Keratinocyte (primary cell): Measurements from ENCODE around the gene TMEM131. TPM values are rescaled to one million over a fixed set of nuclear protein-coding genes. Genes with fewer than 3 reads are reported as not detected.

Experiments used
- DNase-seq: peaks from one replicate; pipeline ENCODE4 v3.0.0-alpha.2; 2011; ENCODE audit warnings: low read depth, missing footprints, low spot score
- FAIRE-seq: peaks from 2 replicates; lab custom pipeline; 2011; peaks lifted over from hg19 to GRCh38; lab: Jason Lieb, UNC
- H2AFZ ChIP-seq: 2 replicates; pipeline ENCODE4 v1.6.0; 2012; ENCODE audit warnings: low read length, control low read depth, inconsistent platforms; ENCODE audit not compliant: control insufficient read depth
- H3K27ac ChIP-seq: 2 replicates; pipeline ENCODE4 v1.5.1; 2011; ENCODE audit warnings: low read length; ENCODE audit not compliant: control insufficient read depth, insufficient read depth
- H3K27me3 ChIP-seq: 3 replicates; pipeline ENCODE4 v1.6.0; 2011; ENCODE audit warnings: low read length; ENCODE audit not compliant: control insufficient read depth, insufficient read depth; ENCODE audit errors: extremely low read depth
- H3K36me3 ChIP-seq, 2 experiments: 2 replicates in 1 of 2; 3 replicates in 1 of 2; pipeline ENCODE4 v1.5.1; 2011; ENCODE audit warnings: low read length in 2 of 2, mild to moderate bottlenecking in 1 of 2; ENCODE audit not compliant: control insufficient read depth in 2 of 2, insufficient read depth in 2 of 2; ENCODE audit errors: extremely low read depth in 1 of 2
- H3K4me1 ChIP-seq: 3 replicates; pipeline ENCODE4 v1.5.1; 2011; ENCODE audit warnings: low read length; ENCODE audit not compliant: control insufficient read depth, insufficient read depth; ENCODE audit errors: extremely low read depth
- H3K4me2 ChIP-seq: 3 replicates; pipeline ENCODE4 v1.6.0; 2011; ENCODE audit warnings: low read depth, low read length; ENCODE audit not compliant: control insufficient read depth, insufficient read depth; ENCODE audit errors: extremely low read depth
- H3K4me3 ChIP-seq, 3 experiments: fragments of 200-600 bp in 1 of 3; sonication (generic) in 1 of 3; 2 replicates in 2 of 3; 3 replicates in 1 of 3; pipeline ENCODE4 v1.5.1; 2011 to 2016; ENCODE audit warnings: low read length in 3 of 3, mild to moderate bottlenecking in 3 of 3, control low read depth in 2 of 3, inconsistent platforms in 1 of 3, low read depth in 1 of 3, mixed read lengths in 1 of 3, mixed run types in 1 of 3, moderate library complexity in 1 of 3; ENCODE audit not compliant: control insufficient read depth in 2 of 3, insufficient read depth in 2 of 3; ENCODE audit errors: extremely low read depth in 1 of 3
- H3K79me2 ChIP-seq: 2 replicates; pipeline ENCODE4 v1.6.0; 2012; ENCODE audit warnings: low read length; ENCODE audit not compliant: control insufficient read depth, insufficient read depth
- H3K9ac ChIP-seq: 3 replicates; pipeline ENCODE4 v1.6.0; 2011; ENCODE audit warnings: low read length; ENCODE audit not compliant: control insufficient read depth, insufficient read depth; ENCODE audit errors: extremely low read depth
- H3K9me1 ChIP-seq: 3 replicates; pipeline ENCODE4 v1.6.0; 2011; ENCODE audit warnings: low read length; ENCODE audit not compliant: control insufficient read depth, insufficient read depth; ENCODE audit errors: extremely low read depth
- H3K9me3 ChIP-seq: 2 replicates; pipeline ENCODE4 v1.5.1; 2012; ENCODE audit warnings: low read depth, low read length; ENCODE audit not compliant: control insufficient read depth
- H4K20me1 ChIP-seq: 3 replicates; pipeline ENCODE4 v1.6.0; 2011; ENCODE audit warnings: low read length; ENCODE audit not compliant: control insufficient read depth, insufficient read depth; ENCODE audit errors: extremely low read depth
- EZH2 ChIP-seq: IDR thresholded peaks from one replicate; pipeline ENCODE4 v1.6.1; 2012; ENCODE audit warnings: inconsistent platforms, mild to moderate bottlenecking, low read length, moderate library complexity
- dilution Hi-C: fragments of 300-500 bp; cut with MboI; formaldehyde crosslinking; loops from one replicate; pipeline ENCODE4 v1.7.0; 2020; ENCODE audit warnings: low sequenced_read_pairs; ENCODE audit not compliant: extremely low pct_ligation_motif_present
- polyA plus RNA-seq, 5 experiments: library from polyadenylated mRNA; depleted of rRNA in 3 of 5; stranded (reverse) in 3 of 5; stranded (forward) in 1 of 5; unstranded in 1 of 5; fragments of >200 nt; gene quantifications; 1 replicate in 1 of 5; 2 replicates in 3 of 5; 3 replicates in 1 of 5; pipeline versions ENCODE4 v1.2.1 to v1.2.3, GENCODE V29; 2011 to 2012; ENCODE audit warnings: missing spikeins in 2 of 5, low read depth in 1 of 5, low replicate concordance in 1 of 5
- TF ChIP-seq, protein P1 (sequence below), 3 experiments: IDR thresholded peaks in 1 of 3; conservative IDR thresholded peaks in 1 of 3; optimal IDR thresholded peaks in 1 of 3; 2 replicates in 2 of 3; 3 replicates in 1 of 3; pipeline versions ENCODE3 to v1.5.1; 2011; ENCODE audit warnings: low read length in 3 of 3, mild to moderate bottlenecking in 3 of 3, moderate library complexity in 2 of 3, control low read depth in 1 of 3, inconsistent platforms in 1 of 3; ENCODE audit not compliant: insufficient read depth in 2 of 3; ENCODE audit errors: extremely low read depth in 1 of 3

Gene TMEM131
- polyA plus RNA-seq, 1 donor (not counting 4 experiments of a cell fraction or from before 2014, with no cell fraction given), result 25.5 TPM

- Histone ChIP-seq H3K9ac (no peak overlapping the region), H3K27ac (no peak overlapping the region), H3K27me3 (no peaks in the 10 kb centered on the region), H3K9me1 (no peaks in the 10 kb centered on the region), H2AFZ (no peak overlapping the region), H3K79me2 (peaks cover 96% of the 10 kb centered on the region), H4K20me1 (peaks cover 2% of the 10 kb centered on the region), H3K4me3 (no peak overlapping the region), H3K9me3 (no peaks in the 10 kb centered on the region), H3K4me1 (peaks cover 28% of the 10 kb centered on the region), H3K4me2 (no peak overlapping the region), H3K36me3 (no peaks in the 10 kb centered on the region)
- FAIRE-seq, result no peak
- TF ChIP-seq EZH2, result no peak
- TF ChIP-seq, protein P1, sequence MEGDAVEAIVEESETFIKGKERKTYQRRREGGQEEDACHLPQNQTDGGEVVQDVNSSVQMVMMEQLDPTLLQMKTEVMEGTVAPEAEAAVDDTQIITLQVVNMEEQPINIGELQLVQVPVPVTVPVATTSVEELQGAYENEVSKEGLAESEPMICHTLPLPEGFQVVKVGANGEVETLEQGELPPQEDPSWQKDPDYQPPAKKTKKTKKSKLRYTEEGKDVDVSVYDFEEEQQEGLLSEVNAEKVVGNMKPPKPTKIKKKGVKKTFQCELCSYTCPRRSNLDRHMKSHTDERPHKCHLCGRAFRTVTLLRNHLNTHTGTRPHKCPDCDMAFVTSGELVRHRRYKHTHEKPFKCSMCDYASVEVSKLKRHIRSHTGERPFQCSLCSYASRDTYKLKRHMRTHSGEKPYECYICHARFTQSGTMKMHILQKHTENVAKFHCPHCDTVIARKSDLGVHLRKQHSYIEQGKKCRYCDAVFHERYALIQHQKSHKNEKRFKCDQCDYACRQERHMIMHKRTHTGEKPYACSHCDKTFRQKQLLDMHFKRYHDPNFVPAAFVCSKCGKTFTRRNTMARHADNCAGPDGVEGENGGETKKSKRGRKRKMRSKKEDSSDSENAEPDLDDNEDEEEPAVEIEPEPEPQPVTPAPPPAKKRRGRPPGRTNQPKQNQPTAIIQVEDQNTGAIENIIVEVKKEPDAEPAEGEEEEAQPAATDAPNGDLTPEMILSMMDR (optimal IDR thresholded peaks at IDR 0.05 in 1 of 3, IDR thresholded peaks at IDR 0.05 in 1 of 3, conservative IDR thresholded peaks at IDR 0.05 in 1 of 3; ENCODE audit: extremely low read depth in 1 of 3, insufficient read depth in 2 of 3, low read length in 3 of 3), result no peak
- dilution Hi-C loops, result no loop called here
- no peak for DNase-seq
These were observed 30.6 kb downstream of the TMEM131 start for GRCh38 chr2:97965116-97965515.

DNA sequence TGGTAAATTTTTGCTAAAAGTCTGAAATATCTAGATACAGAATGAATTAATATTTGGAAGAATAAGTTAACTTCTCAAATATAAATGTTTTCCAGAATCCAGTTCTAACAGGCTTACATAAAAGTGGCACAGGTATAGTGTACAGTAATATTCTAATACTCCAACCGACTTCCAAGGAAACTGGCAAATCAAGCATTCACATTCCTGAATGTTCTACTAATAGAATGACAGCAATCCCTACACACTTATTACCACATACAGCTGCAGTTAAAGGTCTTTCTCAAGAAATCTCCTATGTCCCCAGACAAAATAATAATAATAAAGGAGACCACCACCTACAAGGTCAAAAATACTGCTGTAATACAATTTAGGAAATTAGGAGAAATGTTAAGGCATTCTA is 31.9 kb downstream of the TMEM131 start:
- H3K9me3 ChIP-seq, result no peaks in the 10 kb centered on the region
- H3K9ac ChIP-seq, result no peak overlapping the region
- peaks cover 2% of the 10 kb centered on the region for H4K20me1 ChIP-seq
- H3K27me3 ChIP-seq, result no peaks in the 10 kb centered on the region
- no peak for DNase-seq
- no peak overlapping the region for H2AFZ ChIP-seq
- TF ChIP-seq EZH2, result no peak
- TF ChIP-seq, protein P1 (optimal IDR thresholded peaks at IDR 0.05 in 1 of 3, IDR thresholded peaks at IDR 0.05 in 1 of 3, conservative IDR thresholded peaks at IDR 0.05 in 1 of 3; ENCODE audit: extremely low read depth in 1 of 3, insufficient read depth in 2 of 3, low read length in 3 of 3), result no peak
- no peak overlapping the region for H3K4me3 ChIP-seq
- no peak overlapping the region for H3K4me2 ChIP-seq
- H3K79me2 ChIP-seq, result peaks cover 96% of the 10 kb centered on the region
- dilution Hi-C loops, result no loop called here
- FAIRE-seq, result no peak
- peaks cover 28% of the 10 kb centered on the region for H3K4me1 ChIP-seq
- no peaks in the 10 kb centered on the region for H3K9me1 ChIP-seq
- no peaks in the 10 kb centered on the region for H3K36me3 ChIP-seq
- H3K27ac ChIP-seq, result no peak overlapping the region
